ENCODE data around the gene CUX1.
"Not testable (repeated sequence)": the region's sequence is repeated elsewhere in the genome, so short reads cannot be mapped to it uniquely, and the experiment has no call there.

Gene CUX1

GRCh38 chr7:101989101-101989500 lies 171.7 kb downstream of the CUX1 start:
- no peak for DNase-seq

DNA sequence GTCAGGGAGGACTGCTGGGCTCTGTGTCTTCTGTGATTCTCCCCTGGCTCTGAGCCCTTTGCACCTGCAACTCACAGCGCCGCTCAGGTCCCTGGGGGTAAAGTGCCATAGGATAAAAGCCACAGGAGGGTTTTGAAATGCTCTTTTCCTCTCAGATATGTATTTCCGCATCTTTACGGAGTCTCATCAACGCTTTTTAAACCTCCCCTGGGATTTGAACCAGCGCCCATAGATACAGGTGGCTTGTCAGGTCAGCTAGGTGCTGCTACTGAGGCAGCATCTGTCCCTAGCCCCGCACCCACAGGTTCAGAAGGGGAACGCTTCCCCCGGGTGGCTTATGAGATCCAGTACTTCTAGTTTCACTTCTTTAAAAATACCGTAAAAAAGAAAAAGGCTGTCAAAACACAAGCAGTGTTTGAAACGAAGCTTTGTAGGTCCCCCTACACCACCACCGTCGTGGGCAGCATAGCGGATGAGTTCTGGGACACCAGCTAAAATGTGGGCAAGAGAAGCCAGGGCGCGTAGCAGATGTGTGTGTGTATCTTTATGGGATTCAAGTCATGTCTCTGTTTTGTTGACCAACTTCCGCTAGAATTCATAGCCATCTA lies 173.5 kb downstream of the CUX1 start:
- DNase-seq, result no peak

- DNase-seq, result no peak
These were observed 174.4 kb downstream of the CUX1 start for GRCh38 chr7:101991860-101992259.

DNA sequence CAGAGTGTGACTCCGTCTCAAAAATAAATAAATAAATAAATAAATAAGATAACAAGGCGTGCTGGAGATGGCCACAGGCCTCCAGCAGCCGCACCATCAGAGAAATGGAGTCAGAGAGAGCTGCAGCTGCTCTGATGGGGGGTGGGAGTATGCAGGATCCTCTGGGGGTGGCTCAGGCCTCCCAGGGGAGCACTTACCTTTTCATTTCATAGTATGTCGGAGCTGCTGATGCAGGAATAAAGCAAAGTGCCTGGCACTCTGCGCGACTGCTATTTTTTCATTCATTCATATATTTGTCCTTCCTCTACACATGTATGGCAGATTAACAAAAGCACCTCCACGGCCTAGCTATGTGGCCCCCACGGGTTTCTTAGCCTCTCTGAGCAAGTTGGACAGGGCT lies 175.9 kb downstream of the CUX1 start:
- peak; percentile 56 for DNase-seq

GRCh38 chr7:101995121-101995520 lies 177.7 kb downstream of the CUX1 start:
- no peak for DNase-seq

- no peak for DNase-seq
These were observed 178.8 kb downstream of the CUX1 start for GRCh38 chr7:101996131-101996691.

DNA sequence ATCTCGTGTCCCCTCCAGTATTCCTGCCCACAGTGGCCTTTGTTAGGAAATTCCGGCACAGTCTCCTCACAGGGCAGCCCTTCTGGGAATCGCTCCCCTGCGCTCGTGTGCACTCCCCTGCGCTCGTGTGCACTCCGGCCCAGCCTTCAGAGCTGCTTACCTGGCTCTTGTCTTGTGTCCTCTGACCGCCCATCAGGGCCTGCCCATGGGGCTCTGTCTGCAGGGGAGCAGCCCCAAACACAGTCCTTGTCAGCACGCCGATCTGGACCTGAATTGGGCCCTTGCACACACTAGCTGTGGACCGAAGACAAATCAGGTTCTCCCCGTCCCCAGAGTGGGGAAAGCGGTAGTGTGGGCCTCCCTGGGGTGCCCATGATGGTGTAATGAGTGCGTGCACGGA lies 179.4 kb downstream of the CUX1 start:
- DNase-seq, result no peak

- DNase-seq, result no peak
These were observed 180.8 kb downstream of the CUX1 start for GRCh38 chr7:101998029-101998905.

- no peak for DNase-seq
These were observed 181.4 kb downstream of the CUX1 start for GRCh38 chr7:101998906-101999240.

DNA sequence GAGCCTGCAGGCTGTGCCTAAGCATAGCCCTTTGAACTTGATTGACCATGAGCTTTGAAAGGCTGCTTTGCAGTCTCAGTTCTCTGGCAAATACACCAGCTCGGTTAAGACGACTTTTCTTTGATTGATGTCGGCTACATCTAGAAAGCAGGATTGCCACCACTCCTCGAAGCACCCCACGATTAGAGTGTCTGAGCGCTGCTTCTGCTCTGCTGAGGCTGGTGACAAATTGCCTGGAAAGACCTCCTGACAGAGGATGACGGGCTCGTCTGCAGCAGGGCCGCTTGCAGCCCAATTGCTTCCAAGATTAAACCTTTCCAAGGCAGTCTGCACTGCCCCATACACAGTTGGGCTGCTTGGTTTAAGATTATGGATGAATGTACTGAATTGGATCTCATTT lies 182.0 kb downstream of the CUX1 start:
- DNase-seq, result no peak

GRCh38 chr7:102000123-102000522 lies 182.7 kb downstream of the CUX1 start:
- DNase-seq, result no peak

- DNase-seq, result no peak
These were observed 186.8 kb downstream of the CUX1 start for GRCh38 chr7:102004229-102004628.

DNA sequence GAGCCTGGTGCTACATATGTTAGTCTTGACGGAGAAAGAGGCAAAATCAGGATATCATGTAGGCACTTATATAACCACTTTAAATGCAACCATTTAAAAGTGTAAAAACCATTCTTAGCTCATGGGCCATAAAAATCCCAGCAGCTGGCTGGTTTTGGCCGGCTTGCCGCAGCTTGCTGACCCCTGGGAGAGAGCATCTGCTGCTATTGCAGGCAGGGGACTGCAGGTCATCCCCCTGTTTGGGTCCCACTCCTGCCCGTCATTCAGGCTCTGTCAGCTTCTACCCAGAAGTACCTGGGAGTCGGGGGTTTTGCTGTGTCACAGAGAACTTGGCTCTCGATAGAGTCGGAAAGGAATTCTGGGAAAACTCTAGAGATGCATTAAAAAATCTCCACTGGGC lies 187.4 kb downstream of the CUX1 start:
- DNase-seq, result no peak

DNA sequence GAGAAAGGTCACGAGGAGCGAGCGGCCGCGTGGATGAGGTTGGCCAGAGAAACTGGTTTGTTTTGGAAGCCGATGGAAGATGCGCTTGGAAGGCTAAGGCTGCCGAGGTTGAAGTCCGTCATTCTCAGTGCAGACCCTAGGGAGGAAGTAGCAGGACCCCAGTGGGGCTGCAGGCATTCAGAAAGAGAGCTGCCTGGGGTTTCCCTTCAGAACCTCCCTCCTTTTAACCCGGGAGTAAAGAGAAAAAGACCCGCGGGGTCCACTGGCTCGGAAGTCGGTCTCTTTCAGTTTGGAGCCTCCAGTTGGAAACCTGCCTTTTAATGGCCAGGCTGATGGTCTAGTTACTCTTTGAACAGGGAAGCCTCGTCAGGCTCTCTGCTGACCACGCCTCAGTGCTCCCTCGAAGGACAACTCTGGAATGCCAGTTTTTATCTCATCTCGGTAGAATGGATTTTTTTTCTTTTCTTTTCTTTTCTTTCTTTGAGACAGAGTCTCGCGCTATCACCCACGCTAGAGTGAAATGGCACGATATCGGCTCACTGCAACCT lies 188.6 kb downstream of the CUX1 start:
- no peak for DNase-seq

GRCh38 chr7:102006695-102007094 lies 189.3 kb downstream of the CUX1 start:
- DNase-seq, result no peak

GRCh38 chr7:102008535-102009262 lies 191.3 kb downstream of the CUX1 start:
- no peak for DNase-seq

DNA sequence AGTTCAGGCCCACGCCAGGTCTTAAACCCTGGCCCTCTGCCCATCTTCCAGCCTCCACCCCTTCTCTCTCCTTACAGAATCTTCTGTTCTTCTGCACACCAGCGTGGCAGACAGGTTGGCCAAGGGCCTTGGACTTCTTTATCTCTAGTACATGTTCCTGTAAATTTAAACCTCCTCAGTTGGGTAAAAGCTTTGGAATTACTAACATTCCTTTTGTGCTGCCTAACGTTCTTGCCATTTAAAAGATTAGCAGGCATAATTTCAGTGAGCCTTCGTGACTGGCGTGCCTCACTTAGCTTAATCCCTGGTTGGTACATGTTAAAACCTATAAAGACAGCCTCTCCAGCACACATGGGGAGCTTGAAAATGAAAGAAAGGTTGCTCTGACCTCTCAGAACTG lies 192.2 kb downstream of the CUX1 start:
- DNase-seq, result no peak

DNA sequence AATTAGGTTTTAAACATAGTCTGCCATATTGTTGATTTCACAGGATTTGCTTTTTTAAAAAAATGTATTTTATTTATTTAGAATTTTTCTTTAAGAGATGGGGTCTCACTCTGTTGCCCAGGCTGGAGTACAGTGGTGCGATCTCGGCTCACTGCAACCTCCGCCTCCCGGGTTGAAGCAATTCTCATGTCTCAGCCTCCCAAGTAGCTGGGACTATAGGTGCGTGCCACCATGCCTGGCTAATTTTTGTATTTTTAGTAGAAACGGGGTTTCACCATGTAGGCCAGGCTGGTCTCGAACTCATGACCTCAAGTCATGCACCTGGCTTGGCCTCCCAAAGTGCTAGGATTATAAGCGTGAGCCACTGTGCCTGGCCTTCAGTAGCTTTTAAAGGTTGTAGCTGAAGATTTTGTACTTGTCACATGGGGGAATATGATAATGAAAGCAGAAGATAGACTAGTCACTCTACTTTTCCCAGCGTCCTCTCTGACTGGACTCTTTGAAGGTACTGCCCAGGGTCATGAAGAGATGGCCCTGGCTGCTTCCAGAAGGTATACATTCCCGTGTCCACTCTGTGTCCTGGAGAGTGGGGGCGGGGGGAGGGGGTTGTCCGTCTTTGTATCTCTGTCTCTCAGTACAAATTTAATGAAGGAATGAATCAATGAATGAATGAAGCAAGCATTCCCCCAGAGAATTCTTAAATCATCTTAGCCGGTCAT lies 194.8 kb downstream of the CUX1 start:
- DNase-seq, result not testable (repeated sequence)

GRCh38 chr7:102012941-102013461 lies 195.6 kb downstream of the CUX1 start:
- DNase-seq, result no peak

DNA sequence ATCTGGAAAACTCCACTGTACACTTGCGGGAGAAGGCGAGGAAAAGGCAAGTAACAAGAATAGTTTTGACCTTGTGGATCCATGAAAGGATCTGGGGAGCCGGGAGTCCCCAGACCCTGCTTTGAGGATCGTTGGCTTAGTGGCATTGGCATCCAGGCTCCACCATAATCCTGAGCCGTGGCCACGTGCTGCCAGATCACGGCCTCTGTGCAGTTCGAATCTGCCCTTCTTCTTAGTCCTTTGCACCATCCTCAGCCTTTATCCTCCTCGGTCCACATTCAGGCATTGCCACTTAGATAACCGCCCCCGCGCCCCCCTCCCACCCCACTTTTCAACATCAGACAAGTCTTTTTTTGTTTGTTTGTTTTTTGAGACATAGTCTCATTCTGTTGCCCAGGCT lies 201.4 kb downstream of the CUX1 start:
- DNase-seq, result no peak

DNA sequence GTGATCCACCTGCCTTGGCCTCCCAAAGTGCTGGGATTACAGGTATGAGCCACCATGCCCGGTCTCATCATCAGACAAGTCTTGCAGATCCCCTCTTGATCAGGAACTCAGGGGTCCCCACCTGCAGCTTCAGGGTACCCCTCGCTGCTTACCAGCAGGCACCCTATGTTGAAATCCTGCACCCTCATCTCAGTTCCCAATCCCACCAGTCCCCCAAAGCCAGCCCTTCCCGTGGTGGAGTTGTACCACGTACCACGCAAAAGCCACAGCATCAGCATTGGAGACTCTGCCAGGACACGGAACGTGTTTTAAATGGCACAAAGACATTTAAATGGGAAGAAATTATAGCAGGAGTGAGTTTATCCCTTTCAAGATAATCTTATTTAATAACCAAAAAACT lies 202.0 kb downstream of the CUX1 start:
- DNase-seq, result no peak

GRCh38 chr7:102021841-102022618 lies 204.6 kb downstream of the CUX1 start:
- no peak for DNase-seq
